IPS-20b (cell line): ENCODE results near the gene CLDN18.
A peak's percentile ranks its signal among the peaks of the same experiment; 100 is the strongest.

Source experiments
- H3K27ac ChIP-seq: one replicate; pipeline ENCODE4 v1.5.1; 2013; ENCODE audit warnings: low read length
- H3K27me3 ChIP-seq: 2 replicates; pipeline ENCODE4 v1.6.1; 2013; ENCODE audit warnings: mild to moderate bottlenecking, low read length, inconsistent platforms; ENCODE audit not compliant: insufficient read depth
- H3K36me3 ChIP-seq: 2 replicates; pipeline ENCODE4 v1.6.1; 2013; ENCODE audit warnings: low read depth, mild to moderate bottlenecking, inconsistent platforms, low read length, moderate library complexity; ENCODE audit not compliant: insufficient read depth
- H3K4me1 ChIP-seq: 2 replicates; pipeline ENCODE4 v1.6.1; 2013; ENCODE audit warnings: mild to moderate bottlenecking, control low read depth, inconsistent platforms, low read length, moderate library complexity; ENCODE audit not compliant: insufficient read depth
- H3K4me3 ChIP-seq: 2 replicates; pipeline ENCODE4 v1.5.1; 2013; ENCODE audit warnings: mild to moderate bottlenecking, low read length, inconsistent platforms
- H3K9ac ChIP-seq: 2 replicates; pipeline ENCODE4 v1.6.1; 2013; ENCODE audit warnings: low read depth, mild to moderate bottlenecking, inconsistent platforms, low read length, moderate library complexity
- H3K9me3 ChIP-seq: 2 replicates; pipeline ENCODE4 v1.6.1; 2013; ENCODE audit warnings: mild to moderate bottlenecking, low read depth, low read length, inconsistent platforms; ENCODE audit not compliant: insufficient read depth

CLDN18 gene

DNA sequence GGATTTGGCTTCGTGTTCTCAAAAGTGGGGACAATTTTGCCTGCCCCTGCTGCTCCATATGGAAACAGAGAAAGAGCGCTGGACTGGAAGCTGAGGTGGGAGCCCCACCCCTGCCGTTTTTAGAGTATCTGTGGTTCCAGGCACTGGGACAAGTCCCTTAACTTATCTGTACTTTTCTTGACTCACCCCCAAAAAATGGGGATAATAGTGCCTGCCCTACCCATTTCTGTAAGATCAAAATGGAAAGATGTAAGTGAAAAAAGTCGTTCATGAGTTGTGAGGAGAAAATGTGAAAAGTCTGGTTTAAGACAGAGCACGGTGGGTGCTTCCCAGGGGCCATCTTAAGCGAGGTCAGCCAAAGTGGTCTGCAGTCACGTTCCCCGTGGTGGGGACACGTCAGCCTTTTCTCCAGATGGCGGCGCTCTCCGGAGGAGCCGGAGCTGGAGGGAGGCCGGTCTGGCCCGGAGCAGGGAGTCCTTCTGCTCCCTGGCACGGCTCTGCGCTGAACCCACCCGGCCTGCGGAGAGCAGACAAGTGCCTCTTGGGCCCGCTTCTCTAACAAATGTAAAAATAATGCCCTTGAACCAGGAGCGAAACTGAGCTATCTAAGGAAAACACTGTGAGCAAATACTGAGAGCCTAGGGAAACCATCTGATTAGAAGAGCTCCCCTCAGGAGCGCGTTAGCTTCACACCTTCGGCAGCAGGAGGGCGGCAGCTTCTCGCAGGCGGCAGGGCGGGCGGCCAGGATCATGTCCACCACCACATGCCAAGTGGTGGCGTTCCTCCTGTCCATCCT, at the start of gene CLDN18:
Gene CLDN18 (plus strand): TSS at position 690 of the 797 bp plus-strand sequence. CDS start 61 bp downstream, at position 751.
- H3K4me1 ChIP-seq = no peaks in the 10 kb centered on the region
- H3K36me3 ChIP-seq = no peaks in the 10 kb centered on the region
- no peaks in the 10 kb centered on the region for H3K9me3 ChIP-seq
- no peaks in the 10 kb centered on the region for H3K27me3 ChIP-seq
- no peak within 1 kb of the TSS for H3K4me3 ChIP-seq
- no peak within 1 kb of the TSS for H3K27ac ChIP-seq
- H3K9ac ChIP-seq = no peak within 1 kb of the TSS

DNA sequence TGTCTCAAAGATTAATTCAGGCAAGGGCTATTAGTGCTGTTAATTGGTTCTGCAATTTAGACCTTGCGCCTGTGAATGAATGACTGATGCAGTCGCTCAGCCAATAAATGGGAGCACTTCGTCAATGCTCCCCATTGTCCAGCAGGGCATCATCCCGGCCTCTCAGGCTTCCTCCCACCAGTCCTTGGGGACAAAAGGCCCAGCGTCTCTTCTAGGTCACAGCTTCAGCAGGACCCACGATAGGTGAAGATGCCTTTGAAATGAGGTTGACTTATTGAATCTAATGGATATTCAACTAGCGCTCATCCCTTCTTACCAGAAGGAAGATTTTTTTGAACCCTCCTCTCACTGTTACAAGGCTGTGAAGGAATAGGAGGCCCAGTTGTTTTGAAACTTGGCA, 47.7 kb upstream of the CLDN18 start:
- no peaks in the 10 kb centered on the region for H3K27me3 ChIP-seq
- peaks cover 16% of the 10 kb centered on the region; the same call in 1 of the 2 replicates for H3K4me1 ChIP-seq
- no peaks in the 10 kb centered on the region for H3K9me3 ChIP-seq
- H3K9ac ChIP-seq = no peak overlapping the region
- no peak overlapping the region for H3K4me3 ChIP-seq
- H3K27ac ChIP-seq = no peak overlapping the region
- H3K36me3 ChIP-seq = no peaks in the 10 kb centered on the region

DNA sequence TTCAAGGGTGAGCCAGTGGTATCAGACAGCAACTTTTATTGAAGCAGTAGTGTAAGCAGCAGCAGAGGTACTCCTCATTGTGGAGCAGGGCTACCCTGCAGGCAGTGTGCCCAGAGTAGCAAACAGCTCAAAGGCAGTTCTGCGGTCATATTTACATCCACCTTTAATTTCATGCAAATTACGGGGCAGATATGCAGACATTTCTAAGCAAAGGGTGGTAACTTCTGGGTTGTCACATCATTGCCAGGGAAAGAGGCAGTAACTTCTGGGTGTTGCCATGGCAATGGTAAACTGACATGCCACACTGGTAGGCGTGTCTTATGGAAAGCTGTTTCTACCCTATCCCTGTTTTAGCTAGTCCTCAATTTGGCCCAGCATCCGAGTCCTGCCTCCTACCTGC, 46.5 kb upstream of the CLDN18 start:
- Histone ChIP-seq H3K9ac (no peak overlapping the region), H3K4me1 (peaks cover 5% of the 10 kb centered on the region; the same call in 1 of the 2 replicates), H3K9me3 (no peaks in the 10 kb centered on the region), H3K27me3 (no peaks in the 10 kb centered on the region), H3K27ac (no peak overlapping the region), H3K36me3 (no peaks in the 10 kb centered on the region), H3K4me3 (no peak overlapping the region)

DNA sequence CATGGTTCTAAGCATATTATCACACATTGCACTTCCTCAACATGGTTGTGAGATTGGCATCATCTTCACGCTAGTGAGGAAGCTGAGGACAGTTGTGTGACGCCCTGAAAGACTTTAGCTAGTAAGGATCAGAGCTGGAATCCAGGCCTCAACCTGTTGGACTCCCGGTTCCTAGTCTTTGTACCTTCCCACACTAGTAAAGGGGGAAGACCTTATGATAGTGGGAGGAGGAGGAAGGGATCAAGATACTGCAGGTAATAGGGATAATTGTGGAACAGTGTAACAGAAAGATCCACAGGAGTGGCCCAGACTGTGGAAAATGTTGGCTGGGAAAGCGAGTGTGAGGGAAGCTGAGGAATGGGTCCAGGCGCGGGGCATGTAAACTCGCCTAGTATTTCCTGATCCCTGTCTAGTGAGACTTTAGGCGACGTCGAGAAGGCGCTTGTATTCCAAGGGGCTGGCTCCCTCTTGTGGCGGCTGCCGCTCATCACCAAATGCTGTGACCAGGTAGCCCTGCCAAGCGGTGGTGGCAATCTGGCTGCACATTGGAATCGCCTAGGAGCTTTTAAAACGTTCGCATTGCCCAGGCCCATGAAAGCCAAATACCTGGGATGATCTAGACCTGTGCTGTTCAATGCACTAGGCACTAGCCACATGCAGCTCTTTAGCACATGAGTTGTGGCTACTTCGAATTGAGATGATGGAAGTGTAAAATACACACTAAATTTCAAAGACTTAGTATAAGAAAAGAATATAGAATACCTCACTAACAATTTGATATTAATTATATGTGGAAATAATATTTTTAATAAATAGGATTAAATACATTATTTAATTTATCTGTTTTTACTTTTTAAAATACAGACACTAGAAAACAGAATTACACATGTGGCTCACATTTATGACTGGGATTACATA, 38.8 kb upstream of the CLDN18 start:
- no peak overlapping the region for H3K9ac ChIP-seq
- H3K9me3 ChIP-seq = no peaks in the 10 kb centered on the region
- H3K36me3 ChIP-seq = no peaks in the 10 kb centered on the region
- no peak overlapping the region for H3K27ac ChIP-seq
- H3K4me3 ChIP-seq = peak overlapping the region; percentile 27; the same call in 1 of the 2 replicates
- H3K27me3 ChIP-seq = peaks cover 7% of the 10 kb centered on the region
- no peaks in the 10 kb centered on the region for H3K4me1 ChIP-seq

DNA sequence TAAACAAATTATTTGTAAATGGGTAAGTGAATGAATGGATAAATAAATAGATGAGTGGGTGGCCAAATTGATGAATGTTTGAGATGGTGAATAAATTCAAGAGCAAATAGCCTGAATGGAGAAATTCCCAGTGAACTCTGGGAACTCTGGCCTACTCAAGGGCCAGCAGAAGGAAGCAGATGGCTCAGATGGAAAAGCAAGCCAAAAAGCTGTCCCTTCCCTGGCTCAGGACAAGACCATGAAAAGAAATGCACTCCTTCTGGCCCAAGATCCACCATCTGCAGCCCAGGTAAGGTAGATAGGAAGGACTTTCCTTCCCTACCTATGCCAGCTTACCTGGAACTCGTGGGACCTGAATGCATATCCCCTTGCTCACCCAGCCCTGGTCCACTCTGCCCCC, 37.6 kb upstream of the CLDN18 start:
- H3K9ac ChIP-seq = no peak overlapping the region
- H3K36me3 ChIP-seq = no peaks in the 10 kb centered on the region
- H3K4me1 ChIP-seq = no peaks in the 10 kb centered on the region
- H3K9me3 ChIP-seq = no peaks in the 10 kb centered on the region
- no peak overlapping the region for H3K4me3 ChIP-seq
- no peak overlapping the region for H3K27ac ChIP-seq
- peaks cover 7% of the 10 kb centered on the region for H3K27me3 ChIP-seq

DNA sequence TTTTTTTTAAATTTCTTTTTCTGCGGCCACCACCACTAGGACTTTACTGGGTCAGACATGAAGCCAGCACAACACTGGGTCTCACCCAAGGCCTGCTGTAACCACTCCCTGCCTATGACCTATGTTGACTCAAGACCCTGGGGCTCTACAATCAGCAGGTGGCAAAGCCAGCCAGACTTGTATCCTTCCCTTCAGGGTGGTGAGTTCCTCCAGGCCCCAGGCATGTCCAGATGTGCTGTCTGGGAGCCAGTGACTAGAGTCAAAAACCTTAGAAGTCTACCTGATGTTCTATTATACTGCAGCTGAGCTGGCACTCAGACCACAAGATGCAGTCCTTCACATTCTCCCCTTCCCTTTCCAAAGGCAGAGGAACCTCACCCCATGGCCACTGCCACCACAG, 31.6 kb upstream of the CLDN18 start:
- H3K27me3 ChIP-seq = no peaks in the 10 kb centered on the region

DNA sequence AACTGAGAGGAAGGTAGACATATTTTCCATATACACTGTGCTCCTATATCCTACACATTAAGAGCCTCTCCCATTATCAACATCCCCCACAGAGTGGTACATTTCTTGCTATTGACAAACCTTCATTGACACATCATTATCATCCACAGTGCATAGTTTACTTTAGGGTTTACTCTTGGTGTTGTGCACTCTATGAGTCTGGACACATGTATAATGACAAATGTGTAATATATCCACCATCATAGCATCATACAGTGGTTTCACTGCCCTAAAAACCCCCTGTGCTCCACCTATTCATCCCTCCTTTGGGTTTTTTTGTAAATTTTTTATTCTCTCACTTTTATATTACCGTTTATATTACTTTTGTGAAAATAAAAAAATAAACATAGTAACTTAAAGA, 22.2 kb upstream of the CLDN18 start:
- Histone ChIP-seq H3K4me1 (no peaks in the 10 kb centered on the region), H3K4me3 (no peak overlapping the region), H3K9ac (no peak overlapping the region), H3K27ac (no peak overlapping the region), H3K36me3 (no peaks in the 10 kb centered on the region), H3K27me3 (no peaks in the 10 kb centered on the region), H3K9me3 (no peaks in the 10 kb centered on the region)

More for the DNA sequence above, 31.6 kb upstream of the CLDN18 start:
- H3K4me1 ChIP-seq = no peaks in the 10 kb centered on the region
- no peak overlapping the region for H3K4me3 ChIP-seq
- H3K27ac ChIP-seq = no peak overlapping the region
- H3K36me3 ChIP-seq = no peaks in the 10 kb centered on the region
- no peak overlapping the region for H3K9ac ChIP-seq
- peaks cover 7% of the 10 kb centered on the region; the same call in 1 of the 2 replicates for H3K9me3 ChIP-seq

DNA sequence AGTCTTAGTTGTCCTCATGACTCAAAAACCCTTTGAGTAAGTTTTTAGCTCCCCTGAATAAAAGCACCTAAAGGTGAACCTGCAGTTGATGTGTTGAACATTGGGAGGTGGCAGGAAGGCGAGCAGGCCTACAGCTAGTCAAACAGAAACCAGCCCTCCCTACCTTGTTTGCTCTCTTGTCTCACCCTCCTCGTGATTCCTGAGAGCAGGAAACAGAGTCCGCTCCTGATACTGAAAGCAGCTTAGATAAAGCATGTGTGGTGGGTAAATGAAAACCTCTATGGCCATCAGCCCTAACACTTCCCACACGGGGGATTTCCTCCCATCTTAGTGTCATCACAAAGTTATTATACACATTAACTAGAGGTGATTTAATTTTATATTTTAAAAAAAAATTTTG, 21.8 kb upstream of the CLDN18 start:
- H3K27ac ChIP-seq = no peak overlapping the region
- no peaks in the 10 kb centered on the region for H3K9me3 ChIP-seq
- no peaks in the 10 kb centered on the region for H3K36me3 ChIP-seq
- no peaks in the 10 kb centered on the region for H3K27me3 ChIP-seq
- no peaks in the 10 kb centered on the region for H3K4me1 ChIP-seq
- no peak overlapping the region for H3K9ac ChIP-seq
- no peak overlapping the region for H3K4me3 ChIP-seq

DNA sequence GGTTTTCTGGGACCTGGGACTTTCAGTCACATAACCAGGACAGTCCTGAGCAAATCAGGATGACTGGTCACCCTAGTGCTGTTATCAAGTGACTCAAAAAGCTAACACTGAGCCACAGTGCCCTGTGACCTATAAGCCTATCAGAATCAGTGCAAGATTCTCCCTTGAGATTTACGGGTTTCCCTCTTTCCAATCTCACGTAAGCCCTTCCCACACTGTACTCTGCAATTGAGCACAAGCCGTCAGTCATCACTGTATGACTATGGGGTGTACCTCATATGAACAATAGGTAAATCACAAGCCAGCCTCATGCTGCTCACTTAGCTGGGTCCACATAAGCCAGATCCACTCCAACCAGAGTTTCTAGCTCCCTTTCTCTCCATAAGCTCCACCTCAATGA, 21.0 kb upstream of the CLDN18 start:
- Histone ChIP-seq H3K36me3 (no peaks in the 10 kb centered on the region), H3K27me3 (no peaks in the 10 kb centered on the region), H3K4me1 (no peaks in the 10 kb centered on the region), H3K9me3 (peaks cover 4% of the 10 kb centered on the region), H3K4me3 (no peak overlapping the region), H3K27ac (no peak overlapping the region), H3K9ac (no peak overlapping the region)

DNA sequence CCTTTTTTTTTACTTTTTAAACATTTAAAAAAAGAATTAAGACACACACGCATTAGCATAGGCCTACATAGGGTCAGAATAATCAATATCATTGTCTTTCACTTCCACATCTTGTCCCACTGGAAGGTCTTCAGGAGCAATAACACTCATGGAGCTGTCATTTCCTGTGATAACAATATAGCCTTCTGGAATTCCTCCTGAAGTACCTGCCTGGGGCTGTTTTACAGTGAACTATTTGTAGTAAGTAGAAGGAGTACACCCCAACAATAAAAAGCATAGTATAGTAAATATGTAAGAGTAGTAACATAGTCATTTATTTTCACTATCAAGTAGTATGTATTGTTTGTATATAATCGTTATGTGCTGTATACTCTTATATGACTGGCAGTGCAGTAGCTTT, 19.5 kb upstream of the CLDN18 start:
- H3K4me3 ChIP-seq = no peak overlapping the region
- H3K27ac ChIP-seq = no peak overlapping the region
- no peaks in the 10 kb centered on the region for H3K36me3 ChIP-seq
- no peaks in the 10 kb centered on the region for H3K4me1 ChIP-seq
- H3K9me3 ChIP-seq = peaks cover 10% of the 10 kb centered on the region
- no peaks in the 10 kb centered on the region for H3K27me3 ChIP-seq
- no peak overlapping the region for H3K9ac ChIP-seq

DNA sequence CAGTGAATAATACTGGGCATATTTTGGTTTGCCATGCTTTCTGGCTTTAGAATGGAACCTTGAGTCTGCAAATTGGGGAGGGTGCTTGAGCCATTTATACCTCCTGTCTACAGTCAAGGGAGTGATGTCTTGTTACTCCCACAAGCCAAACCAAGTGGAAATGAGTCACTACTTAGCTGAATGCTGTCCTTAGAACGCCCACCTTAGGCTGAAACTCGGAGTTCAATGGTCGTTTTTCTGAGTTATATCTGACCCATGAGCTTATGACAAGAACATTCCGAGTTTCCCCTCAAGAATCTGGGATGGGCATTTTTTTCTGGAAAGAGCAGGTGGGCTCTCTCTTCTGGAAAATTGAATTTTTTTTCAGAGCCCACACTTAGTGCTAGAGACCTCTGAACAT, 17.4 kb upstream of the CLDN18 start:
- no peak overlapping the region for H3K9ac ChIP-seq
- H3K4me1 ChIP-seq = no peaks in the 10 kb centered on the region
- no peaks in the 10 kb centered on the region for H3K36me3 ChIP-seq
- no peak overlapping the region for H3K27ac ChIP-seq
- H3K9me3 ChIP-seq = peaks cover 10% of the 10 kb centered on the region
- no peak overlapping the region for H3K4me3 ChIP-seq
- no peaks in the 10 kb centered on the region for H3K27me3 ChIP-seq
